C4-2B (cell line): Measurements from ENCODE around the gene RAPGEF4.

ENCODE experiments used
- H3K27ac ChIP-seq: fragments of 450-650 bp; 2 replicates; pipeline ENCODE4 v1.5.1; 2017
- ZFX ChIP-seq: fragments of 450-650 bp; IDR thresholded peaks from 2 replicates; pipeline ENCODE4 v1.6.1; 2017
- TF ChIP-seq, protein P1 (sequence below): fragments of 450-650 bp; conservative IDR thresholded peaks from 2 replicates; pipeline ENCODE4 v1.5.1; 2017; ENCODE audit warnings: mild to moderate bottlenecking

The RAPGEF4 gene

DNA sequence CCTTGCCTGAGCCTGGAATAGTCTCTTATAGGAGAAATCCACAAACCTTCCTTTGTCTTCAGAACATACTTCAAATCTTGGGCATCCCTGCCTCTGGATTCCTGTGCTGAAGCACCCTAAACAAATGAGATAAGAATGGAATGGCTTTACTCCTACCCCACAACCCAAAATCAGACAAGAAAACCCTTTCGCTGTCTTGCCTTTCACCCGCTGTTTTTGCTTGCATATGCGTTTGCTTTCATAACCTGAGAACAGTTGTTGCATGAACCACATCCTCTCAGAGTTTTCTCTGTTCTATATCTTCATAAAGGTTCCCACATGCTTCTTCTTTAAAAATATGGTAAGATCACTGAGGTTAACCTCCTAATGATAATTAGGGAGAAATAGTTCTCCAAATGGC lies 207.9 kb downstream of the RAPGEF4 start:
- no peak for TF ChIP-seq ZFX
- TF ChIP-seq, protein P1, sequence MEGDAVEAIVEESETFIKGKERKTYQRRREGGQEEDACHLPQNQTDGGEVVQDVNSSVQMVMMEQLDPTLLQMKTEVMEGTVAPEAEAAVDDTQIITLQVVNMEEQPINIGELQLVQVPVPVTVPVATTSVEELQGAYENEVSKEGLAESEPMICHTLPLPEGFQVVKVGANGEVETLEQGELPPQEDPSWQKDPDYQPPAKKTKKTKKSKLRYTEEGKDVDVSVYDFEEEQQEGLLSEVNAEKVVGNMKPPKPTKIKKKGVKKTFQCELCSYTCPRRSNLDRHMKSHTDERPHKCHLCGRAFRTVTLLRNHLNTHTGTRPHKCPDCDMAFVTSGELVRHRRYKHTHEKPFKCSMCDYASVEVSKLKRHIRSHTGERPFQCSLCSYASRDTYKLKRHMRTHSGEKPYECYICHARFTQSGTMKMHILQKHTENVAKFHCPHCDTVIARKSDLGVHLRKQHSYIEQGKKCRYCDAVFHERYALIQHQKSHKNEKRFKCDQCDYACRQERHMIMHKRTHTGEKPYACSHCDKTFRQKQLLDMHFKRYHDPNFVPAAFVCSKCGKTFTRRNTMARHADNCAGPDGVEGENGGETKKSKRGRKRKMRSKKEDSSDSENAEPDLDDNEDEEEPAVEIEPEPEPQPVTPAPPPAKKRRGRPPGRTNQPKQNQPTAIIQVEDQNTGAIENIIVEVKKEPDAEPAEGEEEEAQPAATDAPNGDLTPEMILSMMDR = no peak
- no peak overlapping the region for H3K27ac ChIP-seq

DNA sequence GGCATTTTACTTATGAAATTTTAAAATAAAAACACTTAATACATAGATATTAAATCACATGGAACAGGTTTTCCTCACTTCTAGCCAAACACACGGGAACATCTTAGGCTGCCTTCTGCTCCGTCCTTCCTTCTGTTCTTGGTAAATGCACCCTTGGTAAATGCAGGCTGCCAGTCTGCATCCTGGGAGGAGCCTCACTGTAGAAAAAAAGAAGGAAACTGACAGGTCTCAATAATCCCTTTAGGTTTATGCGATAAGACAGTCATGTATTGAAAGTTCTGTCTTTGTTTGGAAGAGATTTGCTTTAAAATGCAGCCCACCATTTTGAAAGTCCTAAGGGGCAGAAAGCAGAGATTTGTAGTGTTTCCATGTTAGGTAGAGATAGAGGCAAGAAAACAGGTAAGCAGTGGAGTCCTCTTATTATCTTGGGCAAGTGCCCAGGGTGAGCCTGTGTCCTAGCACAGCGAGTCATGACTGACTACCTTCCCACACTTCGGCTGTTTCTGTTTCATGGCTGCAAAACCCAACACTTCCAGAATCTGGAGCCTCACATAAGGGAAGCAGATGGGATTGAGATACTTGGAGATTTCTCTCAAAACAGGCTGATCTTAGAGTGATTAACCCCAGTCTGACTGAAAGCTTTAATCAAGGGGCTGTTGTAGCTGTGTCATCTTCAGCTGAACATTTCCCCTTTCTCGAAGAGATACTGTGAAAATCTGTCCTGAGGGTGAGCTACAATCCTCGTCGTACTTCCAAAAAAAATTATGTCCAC lies 208.6 kb downstream of the RAPGEF4 start:
- H3K27ac ChIP-seq = no peak overlapping the region
- TF ChIP-seq, protein P1 = no peak
- no peak for TF ChIP-seq ZFX

DNA sequence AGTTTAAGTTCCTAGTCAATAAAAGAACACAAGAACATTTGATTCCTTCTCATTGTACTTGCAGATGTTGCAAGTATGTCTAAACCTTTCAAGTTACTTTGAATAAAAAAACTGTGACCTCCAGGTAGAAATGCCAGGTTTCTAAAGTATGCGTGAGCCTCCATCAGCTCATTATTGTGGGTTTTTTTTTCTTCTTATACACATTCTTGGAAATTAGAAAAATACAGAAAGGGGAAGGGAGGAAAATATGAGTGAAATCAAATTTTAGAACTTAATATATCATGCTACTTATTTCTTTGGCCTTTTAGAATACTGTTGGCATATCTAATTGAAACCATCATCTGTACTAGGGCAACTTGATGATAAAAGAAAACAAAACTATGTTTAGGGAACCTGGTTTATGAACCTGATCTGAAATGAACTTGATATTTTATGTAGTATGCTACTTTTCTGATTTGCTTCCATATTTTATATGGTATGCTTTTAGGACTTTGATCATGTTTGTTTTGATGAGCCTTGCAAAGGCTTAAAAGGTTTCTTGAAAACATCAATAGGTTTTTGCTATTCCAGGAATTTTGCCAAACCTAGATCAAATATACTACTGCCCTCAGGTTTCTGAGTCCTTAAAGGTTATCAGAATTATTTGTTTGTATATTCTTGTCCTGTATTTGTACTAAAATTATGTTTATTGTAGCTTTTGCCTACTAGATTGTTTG lies 209.3 kb downstream of the RAPGEF4 start:
- no peak for TF ChIP-seq ZFX
- TF ChIP-seq, protein P1 = no peak
- no peak overlapping the region for H3K27ac ChIP-seq

DNA sequence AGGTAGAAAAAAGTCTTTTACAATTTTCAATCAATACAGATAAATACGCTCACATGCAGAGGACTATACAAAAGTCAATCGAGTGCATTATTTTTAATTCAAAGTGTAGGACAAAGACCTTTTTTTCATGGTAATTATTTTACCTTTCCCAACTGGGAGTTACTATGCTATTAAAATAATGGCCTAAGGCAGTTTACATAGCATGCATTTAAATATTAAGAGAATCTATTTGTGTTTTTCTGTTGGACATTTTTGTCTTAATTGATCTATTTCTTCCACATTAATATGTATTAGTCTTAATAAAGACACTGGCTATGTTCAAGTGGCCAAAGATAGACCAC lies 209.8 kb downstream of the RAPGEF4 start:
- H3K27ac ChIP-seq = no peak overlapping the region
- TF ChIP-seq, protein P1 = no peak
- no peak for TF ChIP-seq ZFX

DNA sequence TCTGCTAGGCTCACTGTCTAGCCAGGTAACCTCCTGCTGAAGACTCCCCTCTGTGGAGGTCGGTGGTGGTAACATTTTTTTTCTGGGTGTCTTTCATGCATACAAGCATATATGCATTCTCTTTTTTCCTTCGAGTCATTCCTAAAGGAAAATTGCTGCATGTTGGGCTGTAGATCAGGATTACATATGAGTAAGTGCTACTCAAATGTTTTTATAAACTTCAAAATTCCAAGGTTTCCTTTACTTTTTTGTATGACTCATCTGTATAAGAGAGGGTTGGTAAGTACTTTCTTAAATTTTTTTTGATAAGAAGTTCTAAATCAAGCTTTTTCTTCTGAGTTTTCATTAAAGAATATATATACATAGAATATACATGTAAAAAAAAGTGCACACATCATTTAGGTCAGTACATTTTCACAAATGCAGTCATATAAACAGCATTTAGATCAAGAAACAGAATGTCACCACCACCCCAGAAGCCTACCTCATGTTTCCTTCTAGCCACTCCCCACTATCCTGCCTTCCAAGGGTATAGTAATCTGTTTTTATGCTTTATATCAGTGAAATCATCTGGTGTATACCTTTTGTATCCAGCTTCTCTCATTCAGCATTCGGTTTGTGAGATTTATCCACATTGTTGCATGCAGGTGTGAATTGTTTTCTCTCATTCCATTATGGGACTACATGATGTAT lies 212.0 kb downstream of the RAPGEF4 start:
- no peak for TF ChIP-seq ZFX
- TF ChIP-seq, protein P1 = no peak
- no peak overlapping the region for H3K27ac ChIP-seq

DNA sequence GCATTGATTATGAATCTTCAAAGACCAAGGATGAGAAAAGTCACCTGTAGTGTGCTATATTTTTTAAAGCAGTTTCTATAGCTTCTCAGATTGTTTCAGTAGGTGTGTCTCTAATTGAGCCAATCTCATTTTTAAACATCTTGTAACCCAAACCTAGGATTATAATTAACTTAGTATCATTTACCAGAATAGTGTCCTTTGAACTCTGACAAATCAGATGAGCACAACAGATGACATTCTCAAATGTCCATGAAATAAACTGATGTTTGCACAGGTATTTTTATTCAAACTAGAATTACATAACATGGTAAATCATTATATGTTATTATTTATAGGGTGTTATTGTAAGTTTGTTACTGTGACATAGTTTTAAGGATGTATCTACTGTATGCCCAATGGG lies 213.9 kb downstream of the RAPGEF4 start:
- no peak for TF ChIP-seq ZFX
- TF ChIP-seq, protein P1 = no peak
- no peak overlapping the region for H3K27ac ChIP-seq

DNA sequence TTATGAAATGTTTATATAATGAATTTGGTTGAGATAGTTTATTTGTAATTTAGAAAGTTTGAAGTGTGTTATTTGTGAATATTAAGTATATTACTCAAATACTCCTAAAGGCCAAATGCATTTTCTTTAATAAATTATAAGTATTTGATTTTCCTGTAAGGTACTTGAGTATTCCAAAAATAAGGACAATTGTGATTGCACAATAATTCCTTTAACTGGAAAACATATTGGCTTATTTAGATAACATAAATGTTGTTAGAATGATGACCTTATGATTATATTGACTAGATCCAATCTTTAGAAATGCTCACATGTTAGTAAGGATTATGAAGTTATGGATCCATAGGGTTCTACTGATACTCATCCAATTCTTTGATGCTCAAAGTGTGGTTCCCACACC lies 214.9 kb downstream of the RAPGEF4 start:
- TF ChIP-seq, protein P1 = no peak
- TF ChIP-seq ZFX = no peak
- H3K27ac ChIP-seq = no peak overlapping the region
